HL-60 (cell line): ENCODE data around the gene ATP10A.

Experiments used
- DNase-seq, 2 experiments: peaks; one replicate each; pipeline ENCODE4 v3.0.0-alpha.2; 2010 to 2020; ENCODE audit warnings: low read depth in 1 of 2, low spot score in 1 of 2
- H3K27ac ChIP-seq: fragments of 250-450 bp; sonication (Bioruptor Pico); replicated peaks from 2 replicates; pipeline ENCODE4 v1.5.1; 2020; ENCODE audit warnings: mild to moderate bottlenecking, moderate library complexity
- H3K27me3 ChIP-seq: fragments of 250-450 bp; sonication (Bioruptor Pico); 2 replicates; pipeline ENCODE4 v1.5.1; 2021; ENCODE audit warnings: mild to moderate bottlenecking, moderate library complexity; ENCODE audit not compliant: insufficient read depth, poor library complexity, severe bottlenecking
- H3K4me3 ChIP-seq: replicated peaks from 2 replicates; pipeline ENCODE4 v1.5.1; 2011; ENCODE audit warnings: mild to moderate bottlenecking, control low read depth, low read length; ENCODE audit not compliant: insufficient read depth
- CTCF ChIP-seq: IDR thresholded peaks from one replicate; pipeline ENCODE4 v1.5.1; 2011; ENCODE audit warnings: low read length, control low read depth, inconsistent platforms; ENCODE audit not compliant: insufficient read depth
- GABPA ChIP-seq: IDR thresholded peaks from 2 replicates; pipeline ENCODE4 v1.6.1; 2012; ENCODE audit warnings: low read depth
- POLR2AphosphoS5 ChIP-seq: IDR thresholded peaks from 2 replicates; pipeline ENCODE4 v1.6.1; 2012; ENCODE audit warnings: low read depth
- REST ChIP-seq: IDR thresholded peaks from 2 replicates; pipeline ENCODE4 v1.6.1; 2012; ENCODE audit warnings: low read depth; ENCODE audit not compliant: insufficient replicate concordance
- SPI1 ChIP-seq: IDR thresholded peaks from 2 replicates; pipeline ENCODE4 v1.6.1; 2012; ENCODE audit warnings: low read depth, mild to moderate bottlenecking, borderline replicate concordance

Gene ATP10A

GRCh38 chr15:25735550-25736384 lies 127.4 kb downstream of the ATP10A start:
- Histone ChIP-seq H3K4me3 (no peak overlapping the region), H3K27ac (no peak overlapping the region), H3K27me3 (no peaks in the 10 kb centered on the region)
- no peak for DNase-seq
- TF ChIP-seq CTCF (no peak), GABPA (no peak), POLR2AphosphoS5 (no peak), SPI1 (no peak), REST (no peak)

GRCh38 chr15:25734680-25735355 lies 128.3 kb downstream of the ATP10A start:
- DNase-seq = no peak
- no peak overlapping the region for H3K4me3 ChIP-seq
- H3K27me3 ChIP-seq = no peaks in the 10 kb centered on the region

More at GRCh38 chr15:25734680-25735355, 128.3 kb downstream of the ATP10A start:
- no peak overlapping the region for H3K27ac ChIP-seq
- no peak for TF ChIP-seq SPI1
- no peak for TF ChIP-seq CTCF
- no peak for TF ChIP-seq GABPA
- no peak for TF ChIP-seq POLR2AphosphoS5
- no peak for TF ChIP-seq REST
